ENCODE data around the gene LIPA.

LIPA gene

GRCh38 chr10:89226891-89227290 is 24.7 kb downstream of the LIPA start:
- Histone ChIP-seq H2AFZ (ENCODE audit: low read length, unreplicated experiment) (no peak overlapping the region), H3K36me3 (ENCODE audit: insufficient read depth, low read length) (peaks cover 3% of the 10 kb centered on the region; the same call in 1 of the 2 replicates), H3K4me3 (ENCODE audit: low read depth, low read length) (no peak overlapping the region), H3K4me1 (ENCODE audit: control insufficient read depth, insufficient read depth, low read length, unreplicated experiment) (no peaks in the 10 kb centered on the region), H3K27me3 (ENCODE audit: insufficient read depth, low read length) (no peaks in the 10 kb centered on the region), H3K79me2 (ENCODE audit: control insufficient read depth, insufficient read depth, low read length, unreplicated experiment) (no peaks in the 10 kb centered on the region), H3K27ac (ENCODE audit: low read depth, low read length) (no peak overlapping the region)

- peaks cover 3% of the 10 kb centered on the region; the same call in 1 of the 2 replicates for H3K36me3 ChIP-seq (ENCODE audit: insufficient read depth, low read length)
- no peaks in the 10 kb centered on the region for H3K27me3 ChIP-seq (ENCODE audit: insufficient read depth, low read length)
- H3K4me3 ChIP-seq (ENCODE audit: low read depth, low read length), result no peak overlapping the region
- no peak overlapping the region for H2AFZ ChIP-seq (ENCODE audit: low read length, unreplicated experiment)
- H3K4me1 ChIP-seq (ENCODE audit: control insufficient read depth, insufficient read depth, low read length, unreplicated experiment), result no peaks in the 10 kb centered on the region
- no peaks in the 10 kb centered on the region for H3K79me2 ChIP-seq (ENCODE audit: control insufficient read depth, insufficient read depth, low read length, unreplicated experiment)
- H3K27ac ChIP-seq (ENCODE audit: low read depth, low read length), result no peak overlapping the region
These were observed 26.7 kb downstream of the LIPA start for GRCh38 chr10:89224739-89225443.

GRCh38 chr10:89221919-89222318 is 29.7 kb downstream of the LIPA start:
- H3K4me1 ChIP-seq (ENCODE audit: control insufficient read depth, insufficient read depth, low read length, unreplicated experiment), result peaks cover 6% of the 10 kb centered on the region
- H2AFZ ChIP-seq (ENCODE audit: low read length, unreplicated experiment), result no peak overlapping the region
- H3K79me2 ChIP-seq (ENCODE audit: control insufficient read depth, insufficient read depth, low read length, unreplicated experiment), result no peaks in the 10 kb centered on the region
- no peaks in the 10 kb centered on the region for H3K36me3 ChIP-seq (ENCODE audit: insufficient read depth, low read length)
- no peaks in the 10 kb centered on the region for H3K27me3 ChIP-seq (ENCODE audit: insufficient read depth, low read length)
- H3K27ac ChIP-seq (ENCODE audit: low read depth, low read length), result no peak overlapping the region
- H3K4me3 ChIP-seq (ENCODE audit: low read depth, low read length), result no peak overlapping the region

GRCh38 chr10:89219513-89220218 is 31.9 kb downstream of the LIPA start:
- Histone ChIP-seq H2AFZ (ENCODE audit: low read length, unreplicated experiment) (no peak overlapping the region), H3K36me3 (ENCODE audit: insufficient read depth, low read length) (no peaks in the 10 kb centered on the region), H3K27ac (ENCODE audit: low read depth, low read length) (no peak overlapping the region), H3K79me2 (ENCODE audit: control insufficient read depth, insufficient read depth, low read length, unreplicated experiment) (no peaks in the 10 kb centered on the region), H3K4me1 (ENCODE audit: control insufficient read depth, insufficient read depth, low read length, unreplicated experiment) (peaks cover 6% of the 10 kb centered on the region), H3K4me3 (ENCODE audit: low read depth, low read length) (no peak overlapping the region), H3K27me3 (ENCODE audit: insufficient read depth, low read length) (no peaks in the 10 kb centered on the region)

- H3K36me3 ChIP-seq (ENCODE audit: insufficient read depth, low read length), result no peaks in the 10 kb centered on the region
- no peaks in the 10 kb centered on the region for H3K27me3 ChIP-seq (ENCODE audit: insufficient read depth, low read length)
- H2AFZ ChIP-seq (ENCODE audit: low read length, unreplicated experiment), result no peak overlapping the region
- H3K4me3 ChIP-seq (ENCODE audit: low read depth, low read length), result no peak overlapping the region
- peaks cover 6% of the 10 kb centered on the region for H3K4me1 ChIP-seq (ENCODE audit: control insufficient read depth, insufficient read depth, low read length, unreplicated experiment)
- H3K27ac ChIP-seq (ENCODE audit: low read depth, low read length), result peak overlapping the region; percentile 27
- H3K79me2 ChIP-seq (ENCODE audit: control insufficient read depth, insufficient read depth, low read length, unreplicated experiment), result no peaks in the 10 kb centered on the region
These were observed 34.3 kb downstream of the LIPA start for GRCh38 chr10:89217057-89217990.

- Histone ChIP-seq H3K4me1 (ENCODE audit: control insufficient read depth, insufficient read depth, low read length, unreplicated experiment) (peaks cover 12% of the 10 kb centered on the region), H3K27ac (ENCODE audit: low read depth, low read length) (no peak overlapping the region), H3K4me3 (ENCODE audit: low read depth, low read length) (no peak overlapping the region), H2AFZ (ENCODE audit: low read length, unreplicated experiment) (no peak overlapping the region), H3K79me2 (ENCODE audit: control insufficient read depth, insufficient read depth, low read length, unreplicated experiment) (no peaks in the 10 kb centered on the region), H3K36me3 (ENCODE audit: insufficient read depth, low read length) (no peaks in the 10 kb centered on the region), H3K27me3 (ENCODE audit: insufficient read depth, low read length) (no peaks in the 10 kb centered on the region)
These were observed 35.5 kb downstream of the LIPA start for GRCh38 chr10:89216056-89216455.

- no peak overlapping the region for H2AFZ ChIP-seq (ENCODE audit: low read length, unreplicated experiment)
- H3K27me3 ChIP-seq (ENCODE audit: insufficient read depth, low read length), result no peaks in the 10 kb centered on the region
- peaks cover 12% of the 10 kb centered on the region for H3K4me1 ChIP-seq (ENCODE audit: control insufficient read depth, insufficient read depth, low read length, unreplicated experiment)
- H3K27ac ChIP-seq (ENCODE audit: low read depth, low read length), result no peak overlapping the region
- no peak overlapping the region for H3K4me3 ChIP-seq (ENCODE audit: low read depth, low read length)
- H3K79me2 ChIP-seq (ENCODE audit: control insufficient read depth, insufficient read depth, low read length, unreplicated experiment), result no peaks in the 10 kb centered on the region
- no peaks in the 10 kb centered on the region for H3K36me3 ChIP-seq (ENCODE audit: insufficient read depth, low read length)
These were observed 36.1 kb downstream of the LIPA start for GRCh38 chr10:89215511-89215910.

GRCh38 chr10:89214566-89215165 is 36.9 kb downstream of the LIPA start:
- Histone ChIP-seq H3K27ac (ENCODE audit: low read depth, low read length) (no peak overlapping the region), H3K79me2 (ENCODE audit: control insufficient read depth, insufficient read depth, low read length, unreplicated experiment) (no peaks in the 10 kb centered on the region), H3K27me3 (ENCODE audit: insufficient read depth, low read length) (no peaks in the 10 kb centered on the region), H3K4me3 (ENCODE audit: low read depth, low read length) (no peak overlapping the region), H3K36me3 (ENCODE audit: insufficient read depth, low read length) (no peaks in the 10 kb centered on the region), H3K4me1 (ENCODE audit: control insufficient read depth, insufficient read depth, low read length, unreplicated experiment) (peaks cover 12% of the 10 kb centered on the region), H2AFZ (ENCODE audit: low read length, unreplicated experiment) (no peak overlapping the region)

GRCh38 chr10:89213191-89213808 is 38.3 kb downstream of the LIPA start:
- Histone ChIP-seq H3K27me3 (ENCODE audit: insufficient read depth, low read length) (no peaks in the 10 kb centered on the region), H3K36me3 (ENCODE audit: insufficient read depth, low read length) (no peaks in the 10 kb centered on the region), H3K79me2 (ENCODE audit: control insufficient read depth, insufficient read depth, low read length, unreplicated experiment) (no peaks in the 10 kb centered on the region), H3K4me1 (ENCODE audit: control insufficient read depth, insufficient read depth, low read length, unreplicated experiment) (peaks cover 12% of the 10 kb centered on the region), H3K4me3 (ENCODE audit: low read depth, low read length) (no peak overlapping the region), H3K27ac (ENCODE audit: low read depth, low read length) (no peak overlapping the region), H2AFZ (ENCODE audit: low read length, unreplicated experiment) (no peak overlapping the region)
